Measurements from ENCODE around the gene SLC34A3.
A peak's percentile ranks its signal among the peaks of the same experiment; 100 is the strongest.

SLC34A3 gene

DNA sequence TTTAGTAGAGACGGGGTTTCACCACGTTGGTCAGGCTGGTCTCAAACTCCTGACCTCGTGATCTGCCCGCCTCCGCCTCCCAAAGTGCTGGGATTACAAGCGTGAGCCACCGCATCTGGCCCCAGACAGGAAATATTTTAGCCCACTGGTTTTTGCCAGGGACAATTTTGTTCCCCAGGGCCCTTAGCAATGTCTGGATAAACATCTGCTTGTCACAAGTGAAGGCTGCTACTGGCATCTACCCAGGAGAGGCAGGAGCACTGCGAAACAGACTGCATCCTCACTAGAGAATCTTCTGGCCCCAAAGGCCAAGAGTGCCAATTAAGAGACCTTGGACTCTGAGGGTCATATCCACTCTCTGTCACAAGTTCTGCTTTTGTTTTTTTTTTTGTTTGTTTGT, 27.7 kb upstream of the SLC34A3 start:
- H3K4me3 ChIP-seq (ENCODE audit: low read depth, low read length) = no peak overlapping the region
- DNase-seq (ENCODE audit: low read depth) = no peak
- TF ChIP-seq, protein P1, sequence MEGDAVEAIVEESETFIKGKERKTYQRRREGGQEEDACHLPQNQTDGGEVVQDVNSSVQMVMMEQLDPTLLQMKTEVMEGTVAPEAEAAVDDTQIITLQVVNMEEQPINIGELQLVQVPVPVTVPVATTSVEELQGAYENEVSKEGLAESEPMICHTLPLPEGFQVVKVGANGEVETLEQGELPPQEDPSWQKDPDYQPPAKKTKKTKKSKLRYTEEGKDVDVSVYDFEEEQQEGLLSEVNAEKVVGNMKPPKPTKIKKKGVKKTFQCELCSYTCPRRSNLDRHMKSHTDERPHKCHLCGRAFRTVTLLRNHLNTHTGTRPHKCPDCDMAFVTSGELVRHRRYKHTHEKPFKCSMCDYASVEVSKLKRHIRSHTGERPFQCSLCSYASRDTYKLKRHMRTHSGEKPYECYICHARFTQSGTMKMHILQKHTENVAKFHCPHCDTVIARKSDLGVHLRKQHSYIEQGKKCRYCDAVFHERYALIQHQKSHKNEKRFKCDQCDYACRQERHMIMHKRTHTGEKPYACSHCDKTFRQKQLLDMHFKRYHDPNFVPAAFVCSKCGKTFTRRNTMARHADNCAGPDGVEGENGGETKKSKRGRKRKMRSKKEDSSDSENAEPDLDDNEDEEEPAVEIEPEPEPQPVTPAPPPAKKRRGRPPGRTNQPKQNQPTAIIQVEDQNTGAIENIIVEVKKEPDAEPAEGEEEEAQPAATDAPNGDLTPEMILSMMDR (IDR thresholded peaks at IDR 0.05; ENCODE audit: low read depth, low read length, missing control alignments) = no peak

DNA sequence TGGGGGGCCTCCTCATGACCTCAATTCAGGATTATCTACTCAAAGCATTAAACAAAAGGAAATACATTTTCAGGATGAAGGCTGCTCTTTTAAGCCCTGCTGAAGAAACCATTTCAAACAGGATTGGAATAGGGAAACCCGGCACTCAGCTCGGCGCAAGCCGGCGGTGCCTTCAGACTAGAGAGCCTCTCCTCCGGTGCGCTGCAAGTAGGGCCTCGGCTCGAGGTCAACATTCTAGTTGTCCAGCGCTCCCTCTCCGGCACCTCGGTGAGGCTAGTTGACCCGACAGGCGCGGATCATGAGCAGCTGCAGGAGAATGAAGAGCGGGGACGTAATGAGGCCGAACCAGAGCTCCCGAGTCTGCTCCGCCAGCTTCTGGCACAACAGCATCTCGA, 26.0 kb upstream of the SLC34A3 start:
- DNase-seq (ENCODE audit: low read depth) = no peak
- H3K4me3 ChIP-seq (ENCODE audit: low read depth, low read length) = peak overlapping the region; percentile 93
- TF ChIP-seq, protein P1 (IDR thresholded peaks at IDR 0.05; ENCODE audit: low read depth, low read length, missing control alignments) = no peak

DNA sequence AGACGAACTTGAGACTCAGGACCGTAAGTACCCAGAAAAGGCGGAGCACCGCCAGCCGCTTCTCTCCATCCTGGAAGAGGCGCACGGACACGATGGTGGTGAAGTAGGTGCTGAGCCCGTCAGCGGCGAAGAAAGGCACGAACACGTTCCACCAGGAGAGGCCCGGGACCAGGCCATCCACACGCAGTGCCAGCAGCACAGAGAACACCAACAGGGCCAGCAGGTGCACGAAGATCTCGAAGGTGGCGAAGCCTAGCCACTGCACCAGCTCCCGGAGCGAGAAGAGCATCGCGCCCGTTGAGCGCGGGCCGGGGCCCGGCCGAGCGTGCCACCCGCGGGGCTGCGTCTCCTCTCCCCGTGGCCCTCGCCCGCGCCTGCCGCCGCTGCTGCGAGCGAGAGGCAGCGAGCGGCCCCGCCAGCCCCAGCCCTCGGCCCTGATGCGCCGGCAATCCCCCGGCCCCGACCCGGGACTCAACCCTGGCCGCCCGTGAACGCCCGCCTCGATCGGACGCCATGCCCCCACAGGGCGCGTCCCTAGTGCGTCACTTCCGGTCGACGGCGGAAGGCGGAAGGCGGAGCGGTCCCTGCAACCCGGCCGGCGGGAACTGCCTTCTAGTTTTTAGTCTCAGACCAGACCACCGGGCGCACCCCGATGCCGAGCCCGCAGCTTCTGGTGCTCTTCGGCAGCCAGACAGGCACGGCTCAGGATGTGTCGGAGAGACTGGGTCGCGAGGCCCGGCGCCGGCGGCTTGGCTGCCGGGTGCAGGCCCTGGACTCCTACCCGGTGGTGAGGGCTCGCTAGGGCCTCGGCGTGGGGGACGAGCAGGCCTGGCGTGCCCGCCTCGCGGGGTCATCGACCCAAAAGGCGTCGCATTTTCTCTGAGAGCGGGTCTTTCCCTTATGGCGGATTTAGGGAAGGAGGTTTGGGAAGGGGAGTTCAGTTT, 25.3 kb upstream of the SLC34A3 start, which contains the start of the genes NDOR1 and TMEM203:
Gene NDOR1, plus strand, starts transcription at position 575 of the 944 bp plus-strand sequence. Its CDS starts 78 bp downstream, at position 653.
Gene TMEM203, minus strand, starts transcription at position 523 of the 944 bp plus-strand sequence. Its CDS starts 234 bp downstream, at position 289.
- H3K4me3 ChIP-seq (ENCODE audit: low read depth, low read length) = peak within 1 kb of the TSS; percentile 93
- TF ChIP-seq, protein P1 (IDR thresholded peaks at IDR 0.05; ENCODE audit: low read depth, low read length, missing control alignments) = no peak
- DNase-seq (ENCODE audit: low read depth) = peak; percentile 41

DNA sequence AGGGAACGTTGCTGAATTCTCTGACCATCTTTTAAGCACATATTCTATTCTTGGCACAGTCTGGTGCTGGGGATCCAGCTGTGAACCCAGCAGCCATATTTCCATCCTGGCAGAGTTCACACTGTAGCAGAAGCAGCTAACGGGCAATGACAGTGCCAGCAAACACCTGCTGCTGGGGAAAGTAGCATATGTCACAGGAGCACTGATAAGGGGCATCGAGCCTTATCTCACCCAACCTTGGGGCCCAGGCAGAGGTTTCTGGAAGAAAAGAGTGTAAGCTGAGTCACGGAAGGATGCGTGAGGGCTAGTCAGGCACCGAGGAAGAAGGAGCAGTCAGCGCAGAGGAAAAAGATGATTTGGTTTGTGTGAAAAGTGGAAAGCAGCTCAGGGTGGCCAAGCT, 24.1 kb upstream of the SLC34A3 start:
- peak overlapping the region; percentile 93 for H3K4me3 ChIP-seq (ENCODE audit: low read depth, low read length)
- no peak for DNase-seq (ENCODE audit: low read depth)
- TF ChIP-seq, protein P1 (IDR thresholded peaks at IDR 0.05; ENCODE audit: low read depth, low read length, missing control alignments) = no peak

DNA sequence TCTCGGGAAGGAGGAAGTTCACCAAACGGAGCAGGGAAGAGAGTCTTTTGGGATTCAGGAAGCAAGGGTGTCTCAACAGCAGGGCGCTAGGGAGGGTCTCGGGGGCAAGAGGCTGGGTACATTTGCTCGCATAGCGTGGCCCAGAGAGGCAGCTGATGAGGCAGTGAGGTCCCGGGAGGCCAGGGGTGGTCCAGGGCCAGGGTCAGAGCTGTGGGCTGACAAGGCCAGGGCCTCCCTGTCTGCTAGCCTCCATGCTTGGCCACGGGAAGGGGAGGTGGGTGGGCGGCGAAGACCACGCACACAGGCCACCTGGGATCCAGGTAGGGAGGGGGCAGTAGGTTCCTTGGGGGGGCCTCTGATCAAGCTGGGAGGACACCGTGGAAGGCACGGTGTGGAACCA, 19.2 kb upstream of the SLC34A3 start:
- TF ChIP-seq, protein P1 (IDR thresholded peaks at IDR 0.05; ENCODE audit: low read depth, low read length, missing control alignments) = no peak
- no peak overlapping the region for H3K4me3 ChIP-seq (ENCODE audit: low read depth, low read length)
- DNase-seq (ENCODE audit: low read depth) = no peak

DNA sequence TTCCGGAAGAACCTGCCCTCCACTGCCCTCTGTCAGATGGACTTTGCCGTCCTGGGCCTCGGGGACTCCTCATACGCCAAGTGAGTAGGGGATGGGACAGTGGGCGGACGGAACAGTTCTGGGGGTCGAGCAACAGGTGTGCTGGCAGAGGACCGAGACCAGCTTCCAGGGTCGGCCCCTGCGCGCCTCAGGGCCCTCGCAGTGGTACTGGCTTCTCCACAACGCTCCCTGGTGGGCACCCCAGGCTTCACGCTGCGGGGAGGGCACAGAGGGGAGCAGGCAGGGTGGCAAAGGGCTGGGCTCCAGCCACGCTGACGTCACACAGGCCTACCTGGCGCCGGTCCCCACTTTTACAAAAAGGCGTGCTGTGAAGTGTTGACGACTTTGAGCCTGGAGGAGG, 18.2 kb upstream of the SLC34A3 start:
- DNase-seq (ENCODE audit: low read depth) = no peak
- TF ChIP-seq, protein P1 (IDR thresholded peaks at IDR 0.05; ENCODE audit: low read depth, low read length, missing control alignments) = no peak
- no peak overlapping the region for H3K4me3 ChIP-seq (ENCODE audit: low read depth, low read length)

Data from GM12864 (cell line).